Esophagus muscularis mucosa (tissue), 3 donors: ENCODE results near the gene IGF1R.

ENCODE experiments used
- POLR2A ChIP-seq: fragments of 450-650 bp; IDR thresholded peaks from one replicate; pipeline ENCODE4 v1.6.1; 2017; ENCODE audit warnings: antibody characterized with exemption, moderate library complexity, mild to moderate bottlenecking, low read depth
- TF ChIP-seq, protein P1 (sequence below), 3 experiments: fragments of 200-600 bp in 2 of 3; fragments of 450-650 bp in 1 of 3; sonication (generic) in 2 of 3; IDR thresholded peaks; one replicate each; pipeline ENCODE4 v1.5.1; 2017 to 2019; ENCODE audit warnings: antibody characterized with exemption in 3 of 3, mild to moderate bottlenecking in 2 of 3, moderate library complexity in 1 of 3

DNA sequence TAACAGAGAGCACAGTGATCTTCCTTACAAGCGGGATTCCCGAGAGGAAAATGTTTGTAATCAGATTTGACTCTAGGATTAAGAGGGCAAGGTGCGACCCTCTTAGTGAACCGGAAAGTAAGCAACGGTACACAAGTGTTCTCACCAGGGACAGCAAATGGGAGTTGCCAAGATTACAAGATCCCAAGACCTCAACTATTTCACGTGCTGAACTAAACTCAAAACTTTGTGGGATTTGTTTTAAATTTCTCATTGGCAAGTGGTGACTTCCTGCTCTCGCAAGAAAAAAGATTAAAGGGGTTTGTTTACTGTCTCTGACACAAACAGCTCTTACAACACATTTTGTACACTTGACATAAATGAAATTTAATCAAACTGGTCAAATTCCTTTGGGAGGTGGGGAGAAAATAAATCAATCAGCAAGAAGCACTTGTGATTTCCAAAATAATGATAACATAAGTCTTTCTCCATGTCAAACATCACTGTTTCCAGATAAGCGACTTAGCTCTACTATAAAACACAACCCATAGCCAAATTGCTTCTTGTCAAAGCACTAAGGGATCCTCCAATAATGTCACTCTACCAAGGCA lies 361.5 kb downstream of the IGF1R start:
- TF ChIP-seq, protein P1, sequence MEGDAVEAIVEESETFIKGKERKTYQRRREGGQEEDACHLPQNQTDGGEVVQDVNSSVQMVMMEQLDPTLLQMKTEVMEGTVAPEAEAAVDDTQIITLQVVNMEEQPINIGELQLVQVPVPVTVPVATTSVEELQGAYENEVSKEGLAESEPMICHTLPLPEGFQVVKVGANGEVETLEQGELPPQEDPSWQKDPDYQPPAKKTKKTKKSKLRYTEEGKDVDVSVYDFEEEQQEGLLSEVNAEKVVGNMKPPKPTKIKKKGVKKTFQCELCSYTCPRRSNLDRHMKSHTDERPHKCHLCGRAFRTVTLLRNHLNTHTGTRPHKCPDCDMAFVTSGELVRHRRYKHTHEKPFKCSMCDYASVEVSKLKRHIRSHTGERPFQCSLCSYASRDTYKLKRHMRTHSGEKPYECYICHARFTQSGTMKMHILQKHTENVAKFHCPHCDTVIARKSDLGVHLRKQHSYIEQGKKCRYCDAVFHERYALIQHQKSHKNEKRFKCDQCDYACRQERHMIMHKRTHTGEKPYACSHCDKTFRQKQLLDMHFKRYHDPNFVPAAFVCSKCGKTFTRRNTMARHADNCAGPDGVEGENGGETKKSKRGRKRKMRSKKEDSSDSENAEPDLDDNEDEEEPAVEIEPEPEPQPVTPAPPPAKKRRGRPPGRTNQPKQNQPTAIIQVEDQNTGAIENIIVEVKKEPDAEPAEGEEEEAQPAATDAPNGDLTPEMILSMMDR (IDR thresholded peaks at IDR 0.05) = no peak
- no peak for TF ChIP-seq POLR2A
